Stomach (tissue), 4 donors: ENCODE results near the gene ZGLP1.

Experiments
- CTCF ChIP-seq, 7 experiments: fragments of 450-650 bp in 4 of 7; fragments of 200-600 bp in 3 of 7; sonication (generic) in 3 of 7; IDR thresholded peaks; one replicate each; pipeline ENCODE4 v1.5.1; 2016 to 2019; ENCODE audit warnings: antibody characterized with exemption in 7 of 7, control low read depth in 2 of 7, mild to moderate bottlenecking in 1 of 7
- POLR2A ChIP-seq, 4 donors: fragments of 450-650 bp; IDR thresholded peaks; one replicate each; pipeline ENCODE4 v1.6.1; 2016; ENCODE audit warnings: antibody characterized with exemption in 4 of 4, control low read depth in 2 of 4, mild to moderate bottlenecking in 1 of 4, moderate library complexity in 1 of 4
- POLR2AphosphoS5 ChIP-seq, 3 donors: sonication (generic); formaldehyde crosslinking; IDR thresholded peaks; one replicate each; pipeline ENCODE4 v1.6.1; 2016; ENCODE audit warnings: antibody characterized with exemption in 3 of 3

- TF ChIP-seq CTCF (IDR thresholded peaks at IDR 0.05) (no peak), POLR2AphosphoS5 (IDR thresholded peaks at IDR 0.05) (no peak), POLR2A (IDR thresholded peaks at IDR 0.05) (no peak)
These were observed 52.5 kb downstream of the ZGLP1 start for GRCh38 chr19:10256970-10257615.
